Psoas muscle (tissue), 8 donors: ENCODE results near the gene FAF1. TPM values are rescaled to one million over a fixed set of nuclear protein-coding genes. Genes with fewer than 3 reads are reported as not detected.

Source experiments
- ATAC-seq, 4 donors: fragments of 200-7000 bp; cut with Tn5 transposase; one replicate each; pipeline ENCODE4 v1.9.1; 2020; ENCODE audit warnings: moderate library complexity in 3 of 4, mild to moderate bottlenecking in 2 of 4
- DNase-seq, 2 donors: peaks; one replicate each; pipeline ENCODE4 v3.0.0-alpha.2; 2020
- H3K27ac ChIP-seq: fragments of 200-600 bp; one replicate; pipeline ENCODE4 v1.8.0; 2022
- H3K27me3 ChIP-seq, 3 donors: fragments of 200-600 bp in 1 of 3; one replicate each; pipeline versions ENCODE4 v1.6.1 to v1.8.0; 2013 to 2022; ENCODE audit warnings: low read length in 2 of 3, mild to moderate bottlenecking in 2 of 3, moderate library complexity in 1 of 3; ENCODE audit not compliant: insufficient read depth in 3 of 3
- H3K36me3 ChIP-seq, 2 donors: fragments of 200-600 bp in 1 of 2; one replicate each; pipeline versions ENCODE4 v1.6.1 to v1.8.0; 2013 to 2022; ENCODE audit warnings: low read depth in 1 of 2, mild to moderate bottlenecking in 1 of 2, moderate library complexity in 1 of 2; ENCODE audit not compliant: insufficient read depth in 1 of 2
- H3K4me1 ChIP-seq: fragments of 200-600 bp; one replicate; pipeline ENCODE4 v1.8.0; 2022
- H3K4me3 ChIP-seq: fragments of 200-600 bp; one replicate; pipeline ENCODE4 v1.8.0; 2022; ENCODE audit warnings: mild to moderate bottlenecking
- H3K9me3 ChIP-seq: fragments of 200-600 bp; one replicate; pipeline ENCODE4 v1.8.0; 2022
- CTCF ChIP-seq: fragments of 200-600 bp; IDR thresholded peaks from one replicate; pipeline ENCODE4 v1.8.0; 2022; ENCODE audit warnings: antibody characterized with exemption
- WGBS, 3 donors: extraction: QIAGEN DNeasy Blood & Tissue Kit; methylation state at CpG; one replicate each; pipeline versions ENCODE4 v1.1.6 to v1.1.7; 2013; 5-methylcytosine and 5-hydroxymethylcytosine counted together
- intact Hi-C, 2 donors: fragments of 100-400 bp; cut with DNase I; formaldehyde crosslinking; loops; one replicate each; pipeline versions ENCODE4 v1.11.0 to v1.14.2; 2022
- polyA plus RNA-seq, 3 donors: library from polyadenylated mRNA; stranded (reverse); fragments of 200-250 nt; gene quantifications; one replicate each; pipeline ENCODE4 v1.2.3, GENCODE V29; 2013
- total RNA-seq, 4 donors: library from RNA; stranded (reverse); fragmentation: NEBNext Ultra II Directional in 2 of 4; extraction: Animal tissue kit (Norgen Biotek cat#: 25700) in 2 of 4; gene quantifications; one replicate each; pipeline versions ENCODE4 v1.2.1 to v1.2.4, GENCODE V29; 2021 to 2023
- donor health status: healthy with polysubstance abuse.
- donor health status: DM: no; HTN: no; CAD: no; lungs with moderate emphysema.
- donor health status: Bipolar disorder and iron deficiency.
- donor health status: healthy.
- donor health status: DM: yes; HTN: yes; CAD: no.
- donor health status: DM: no; HTN: no; CAD: no.
- donor health status: DM: no; HTN: no; CAD: no.
- donor health status: DM: yes; HTN: yes; CAD: no.

The FAF1 gene
- total and polyA plus RNA-seq, 7 donors = 67.8 to 128 (median 108) TPM

GRCh38 chr1:50783286-50783685 is 176.8 kb downstream of the FAF1 start:
- H3K27ac ChIP-seq = no peak overlapping the region
- H3K27me3 ChIP-seq = no peaks in the 10 kb centered on the region
- H3K9me3 ChIP-seq = no peaks in the 10 kb centered on the region
- WGBS, 3 donors = 40 to 59% (median 45%) methylated on average over 9 of the region's 9 CpGs
- peak in 1 of 2 donors; percentile 32 for DNase-seq
- H3K36me3 ChIP-seq = peaks cover 0 to 24% of the 10 kb centered on the region in 2 donors
- H3K4me1 ChIP-seq = peaks cover 8% of the 10 kb centered on the region
- peak in 1 of 4 donors; percentile 28 for ATAC-seq
- peak overlapping the region; percentile 44 for H3K4me3 ChIP-seq
- intact Hi-C loops = no loop called here
- TF ChIP-seq CTCF = no peak

GRCh38 chr1:50780797-50781196 is 179.3 kb downstream of the FAF1 start:
- Histone ChIP-seq H3K4me3 (no peak overlapping the region), H3K4me1 (peaks cover 11% of the 10 kb centered on the region), H3K27me3 (no peaks in the 10 kb centered on the region), H3K9me3 (no peaks in the 10 kb centered on the region), H3K36me3 (peaks cover 0 to 12% of the 10 kb centered on the region in 2 donors), H3K27ac (no peak overlapping the region)
- intact Hi-C loops = no loop called here
- no peak for TF ChIP-seq CTCF
- ATAC-seq = peak; percentile 28 to 64 (median 62)
- 58 to 90% (median 79%) methylated on average over 4 of the region's 4 CpGs for WGBS, 3 donors
- DNase-seq = no peak

- peaks cover 11% of the 10 kb centered on the region for H3K4me1 ChIP-seq
Observed at GRCh38 chr1:50779801-50780200, 180.3 kb downstream of the FAF1 start.

GRCh38 chr1:50775740-50776139 is 184.3 kb downstream of the FAF1 start:
- WGBS, 3 donors = 88 to 96% (median 91%) methylated on average over 1 of the region's 1 CpG
- ATAC-seq = no peak
- Histone ChIP-seq H3K27me3 (no peaks in the 10 kb centered on the region), H3K9me3 (no peaks in the 10 kb centered on the region), H3K4me1 (peaks cover 3% of the 10 kb centered on the region), H3K36me3 (peaks cover 0 to 12% of the 10 kb centered on the region in 2 donors), H3K27ac (no peak overlapping the region), H3K4me3 (no peak overlapping the region)
- no peak for TF ChIP-seq CTCF
- intact Hi-C loops = loop anchor here (2.0 to 10.0 kb wide), 5 partner anchors 159 to 413 kb away; partner anchors contain the start of gene FAF1 (in 1 of the 2)
- no peak for DNase-seq

More at GRCh38 chr1:50779801-50780200, 180.3 kb downstream of the FAF1 start:
- no peaks in the 10 kb centered on the region for H3K27me3 ChIP-seq
- H3K27ac ChIP-seq = no peak overlapping the region
- no peak overlapping the region for H3K4me3 ChIP-seq
- no peaks in the 10 kb centered on the region for H3K9me3 ChIP-seq
- ATAC-seq (no peak), DNase-seq (no peak)
- intact Hi-C loops = loop anchor here (10.0 kb wide), 2 partner anchors 155 to 185 kb away; partner anchors contain the start of gene FAF1 (in 1 of the 2)
- TF ChIP-seq CTCF = no peak
- 93 to 96% (median 94%) methylated on average over 1 of the region's 1 CpG for WGBS, 3 donors
- peaks cover 0 to 12% of the 10 kb centered on the region in 2 donors for H3K36me3 ChIP-seq
